ENCODE data around the gene ZGPAT. TPM values are rescaled to one million over a fixed set of nuclear protein-coding genes. Genes with fewer than 3 reads are reported as not detected.

Gene ZGPAT
- total RNA-seq, 1 experiment from 2014 or later = 37.9 TPM

- no peaks in the 10 kb centered on the region for H3K9me2 ChIP-seq (replicated peaks; ENCODE audit: low read length)
- no peaks in the 10 kb centered on the region for H3K36me3 ChIP-seq (ENCODE audit: low read depth, low read length)
- no peak for DNase-seq
- H2AFZ ChIP-seq (ENCODE audit: low read length) = no peak overlapping the region
- no peaks in the 10 kb centered on the region for H3K9me3 ChIP-seq (ENCODE audit: low read length)
- no peaks in the 10 kb centered on the region for H4K20me1 ChIP-seq (ENCODE audit: low read length)
- no peak overlapping the region for H3K27ac ChIP-seq (ENCODE audit: low read length)
- intact Hi-C loops (cut with micrococcal nuclease) = no loop called here
- POLR2A ChIA-PET (ENCODE audit: unreplicated experiment) = no interaction called here
- no TSS peak for BruUV-seq (replicated peaks)
- H3K4me3 ChIP-seq (ENCODE audit: low read length) = no peak overlapping the region
- no peaks in the 10 kb centered on the region for H3K79me2 ChIP-seq (ENCODE audit: low read length)
- ATAC-seq = no peak
- TF ChIP-seq EZH2phosphoT487 (IDR thresholded peaks at IDR 0.05; ENCODE audit: borderline replicate concordance, low read length) = no peak
- no peak for TF ChIP-seq CTCF (conservative IDR thresholded peaks at IDR 0.05; ENCODE audit: low read depth, low read length)
- TF ChIP-seq EZH2 (IDR thresholded peaks at IDR 0.05; ENCODE audit: low read length, unreplicated experiment) = no peak
- H3K4me2 ChIP-seq (ENCODE audit: low read length) = no peak overlapping the region
- H3F3A ChIP-seq (ENCODE audit: low read length, unreplicated experiment) = no peaks in the 10 kb centered on the region
- H3K9ac ChIP-seq (ENCODE audit: low read length) = no peak overlapping the region
- no peaks in the 10 kb centered on the region for H3K4me1 ChIP-seq (ENCODE audit: insufficient read depth, low read length)
- H3K27me3 ChIP-seq (ENCODE audit: low read length) = no peaks in the 10 kb centered on the region
- CTCF ChIA-PET = no interaction called here
Measured at GRCh38 chr20:63765902-63766301, 58.1 kb downstream of the ZGPAT start.

GRCh38 chr20:63766695-63767426 is 59.0 kb downstream of the ZGPAT start:
- no peaks in the 10 kb centered on the region for H3K9me2 ChIP-seq (replicated peaks; ENCODE audit: low read length)
- TF ChIP-seq EZH2phosphoT487 (IDR thresholded peaks at IDR 0.05; ENCODE audit: borderline replicate concordance, low read length) (no peak), EZH2 (IDR thresholded peaks at IDR 0.05; ENCODE audit: low read length, unreplicated experiment) (no peak), CTCF (conservative IDR thresholded peaks at IDR 0.05; ENCODE audit: low read depth, low read length) (no peak)
- H3K27me3 ChIP-seq (ENCODE audit: low read length) = no peaks in the 10 kb centered on the region
- intact Hi-C loops (cut with micrococcal nuclease) = no loop called here
- no peak overlapping the region for H3K27ac ChIP-seq (ENCODE audit: low read length)
- no peaks in the 10 kb centered on the region for H4K20me1 ChIP-seq (ENCODE audit: low read length)
- DNase-seq = no peak
- H3K4me1 ChIP-seq (ENCODE audit: insufficient read depth, low read length) = no peaks in the 10 kb centered on the region
- ChIA-PET POLR2A (ENCODE audit: unreplicated experiment) (interaction anchor here (0.7 kb wide), 1 partner anchor 26 kb away, joined by 10 read pairs; no protein-coding TSS in a partner anchor), CTCF (interaction anchor here (0.5 to 0.6 kb wide), 2 partner anchors 31 to 214 kb away, joined by 3 to 5 read pairs; no protein-coding TSS in a partner anchor)
- no peaks in the 10 kb centered on the region for H3K36me3 ChIP-seq (ENCODE audit: low read depth, low read length)
- no peaks in the 10 kb centered on the region for H3K79me2 ChIP-seq (ENCODE audit: low read length)
- no peak overlapping the region for H2AFZ ChIP-seq (ENCODE audit: low read length)
- H3F3A ChIP-seq (ENCODE audit: low read length, unreplicated experiment) = no peaks in the 10 kb centered on the region
- no peak for ATAC-seq
- no peak overlapping the region for H3K4me2 ChIP-seq (ENCODE audit: low read length)
- no peak overlapping the region for H3K4me3 ChIP-seq (ENCODE audit: low read length)
- H3K9ac ChIP-seq (ENCODE audit: low read length) = no peak overlapping the region
- no peaks in the 10 kb centered on the region for H3K9me3 ChIP-seq (ENCODE audit: low read length)
- no TSS peak for BruUV-seq (replicated peaks)

DNA sequence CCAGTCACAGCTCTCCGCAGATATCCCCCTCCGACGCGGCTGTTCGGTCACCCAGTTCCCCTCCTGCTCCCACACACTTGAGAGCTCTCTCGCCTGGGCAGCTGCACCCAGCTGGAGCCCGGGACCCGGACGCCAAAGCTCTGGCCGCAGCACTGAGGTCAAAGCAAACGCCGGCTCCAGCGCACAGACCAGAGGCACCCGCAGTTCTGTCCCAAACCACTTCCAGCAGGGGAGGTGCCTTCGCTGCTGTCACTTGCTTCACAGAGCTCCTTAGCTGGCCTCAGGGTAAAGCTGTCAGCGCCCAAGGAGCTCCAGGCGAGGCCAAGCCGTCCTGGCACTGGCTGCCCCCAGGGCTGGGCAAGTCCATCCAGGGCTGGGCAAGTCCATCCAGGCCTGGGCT is 59.6 kb downstream of the ZGPAT start:
- H3K79me2 ChIP-seq (ENCODE audit: low read length) = no peaks in the 10 kb centered on the region
- no peak overlapping the region for H3K4me2 ChIP-seq (ENCODE audit: low read length)
- ATAC-seq (no peak), DNase-seq (no peak)
- H3K27ac ChIP-seq (ENCODE audit: low read length) = no peak overlapping the region
- no peak overlapping the region for H3K4me3 ChIP-seq (ENCODE audit: low read length)
- no peaks in the 10 kb centered on the region for H3F3A ChIP-seq (ENCODE audit: low read length, unreplicated experiment)
- 0 out of 2 replicates have a peak, but pooled peaks cover under 1% of the 10 kb centered on the region for H3K4me1 ChIP-seq (ENCODE audit: insufficient read depth, low read length)
- H3K9me2 ChIP-seq (replicated peaks; ENCODE audit: low read length) = no peaks in the 10 kb centered on the region
- no peak overlapping the region for H3K9ac ChIP-seq (ENCODE audit: low read length)
- no peaks in the 10 kb centered on the region for H4K20me1 ChIP-seq (ENCODE audit: low read length)
- H3K9me3 ChIP-seq (ENCODE audit: low read length) = no peaks in the 10 kb centered on the region
- ChIA-PET POLR2A (ENCODE audit: unreplicated experiment) (interaction anchor here (0.7 kb wide), 1 partner anchor 27 kb away, joined by 10 read pairs; no protein-coding TSS in a partner anchor), CTCF (no interaction called here)
- H3K27me3 ChIP-seq (ENCODE audit: low read length) = no peaks in the 10 kb centered on the region
- H3K36me3 ChIP-seq (ENCODE audit: low read depth, low read length) = no peaks in the 10 kb centered on the region
- H2AFZ ChIP-seq (ENCODE audit: low read length) = no peak overlapping the region
- intact Hi-C loops (cut with micrococcal nuclease) = no loop called here
- no TSS peak for BruUV-seq (replicated peaks)
- TF ChIP-seq EZH2 (IDR thresholded peaks at IDR 0.05; ENCODE audit: low read length, unreplicated experiment) (no peak), EZH2phosphoT487 (IDR thresholded peaks at IDR 0.05; ENCODE audit: borderline replicate concordance, low read length) (no peak), CTCF (conservative IDR thresholded peaks at IDR 0.05; ENCODE audit: low read depth, low read length) (no peak)
